Measurements from ENCODE around the gene RGS6. TPM values are rescaled to one million over a fixed set of nuclear protein-coding genes. Genes with fewer than 3 reads are reported as not detected.

Gene RGS6
- total RNA-seq, 6 donors from 2014 or later = 0.83 to 12.9 (median 2.2) TPM; not detected in 1

DNA sequence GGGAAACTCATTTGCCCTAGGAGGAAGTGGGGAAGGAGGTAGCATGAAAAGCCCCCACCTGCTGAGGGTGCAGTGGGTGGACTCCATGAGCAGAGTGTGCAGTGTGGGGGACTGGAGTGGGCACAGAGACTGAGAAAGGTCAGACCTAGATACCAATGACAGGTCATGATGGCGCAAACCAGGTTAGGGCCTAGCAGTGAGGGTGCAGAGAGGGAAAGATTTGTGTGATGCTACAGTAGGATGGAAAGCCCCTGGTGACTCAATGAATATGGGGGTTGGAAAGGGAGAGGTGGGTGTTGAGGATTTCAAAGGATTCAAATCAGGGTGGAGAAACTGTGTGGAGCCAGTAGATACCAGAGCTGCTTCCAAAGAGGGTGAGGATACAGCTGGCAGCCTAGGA is 642.5 kb downstream of the RGS6 start:
- DNase-seq (no peak), ATAC-seq (ENCODE audit: low FRiP score in 2 of 2) (no peak)
- Histone ChIP-seq H3K4me3 (no peak overlapping the region), H3K36me3 (no peaks in the 10 kb centered on the region), H3K9me3 (no peaks in the 10 kb centered on the region), H3K4me1 (no peaks in the 10 kb centered on the region), H3K27ac (no peak overlapping the region), H3K27me3 (no peaks in the 10 kb centered on the region)
- no peak for TF ChIP-seq POLR2A (IDR thresholded peaks at IDR 0.05)
- no peak for TF ChIP-seq EP300 (IDR thresholded peaks at IDR 0.05)
- TF ChIP-seq, protein P1, sequence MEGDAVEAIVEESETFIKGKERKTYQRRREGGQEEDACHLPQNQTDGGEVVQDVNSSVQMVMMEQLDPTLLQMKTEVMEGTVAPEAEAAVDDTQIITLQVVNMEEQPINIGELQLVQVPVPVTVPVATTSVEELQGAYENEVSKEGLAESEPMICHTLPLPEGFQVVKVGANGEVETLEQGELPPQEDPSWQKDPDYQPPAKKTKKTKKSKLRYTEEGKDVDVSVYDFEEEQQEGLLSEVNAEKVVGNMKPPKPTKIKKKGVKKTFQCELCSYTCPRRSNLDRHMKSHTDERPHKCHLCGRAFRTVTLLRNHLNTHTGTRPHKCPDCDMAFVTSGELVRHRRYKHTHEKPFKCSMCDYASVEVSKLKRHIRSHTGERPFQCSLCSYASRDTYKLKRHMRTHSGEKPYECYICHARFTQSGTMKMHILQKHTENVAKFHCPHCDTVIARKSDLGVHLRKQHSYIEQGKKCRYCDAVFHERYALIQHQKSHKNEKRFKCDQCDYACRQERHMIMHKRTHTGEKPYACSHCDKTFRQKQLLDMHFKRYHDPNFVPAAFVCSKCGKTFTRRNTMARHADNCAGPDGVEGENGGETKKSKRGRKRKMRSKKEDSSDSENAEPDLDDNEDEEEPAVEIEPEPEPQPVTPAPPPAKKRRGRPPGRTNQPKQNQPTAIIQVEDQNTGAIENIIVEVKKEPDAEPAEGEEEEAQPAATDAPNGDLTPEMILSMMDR (IDR thresholded peaks at IDR 0.05) = no peak
- WGBS, 2 donors = 89 to 100% methylated on average over 1 of the region's 1 CpG

DNA sequence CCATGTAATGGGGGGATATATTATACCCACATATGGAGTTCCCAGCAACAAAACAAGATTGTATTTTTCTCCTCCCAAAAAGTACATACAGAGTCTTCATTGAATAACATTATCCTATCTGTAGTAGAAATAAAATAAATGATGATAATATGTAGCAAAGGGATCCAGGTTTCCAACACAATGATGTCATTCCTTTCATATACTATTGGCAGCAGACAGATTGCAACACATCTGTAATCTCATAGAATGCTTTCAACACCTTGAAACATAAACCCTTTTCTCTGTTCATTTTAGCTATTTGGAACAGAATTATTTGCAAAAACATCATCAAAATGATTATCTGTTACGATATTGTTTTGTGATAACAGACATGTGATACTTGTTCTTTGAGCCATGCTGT is 644.0 kb downstream of the RGS6 start:
- no peaks in the 10 kb centered on the region for H3K9me3 ChIP-seq
- ATAC-seq (ENCODE audit: low FRiP score in 2 of 2) (no peak), DNase-seq (no peak)
- no peaks in the 10 kb centered on the region for H3K36me3 ChIP-seq
- H3K4me3 ChIP-seq = no peak overlapping the region
- TF ChIP-seq POLR2A (IDR thresholded peaks at IDR 0.05) (no peak), POLR2AphosphoS5 (IDR thresholded peaks at IDR 0.05) (no peak), EP300 (IDR thresholded peaks at IDR 0.05) (no peak)
- TF ChIP-seq, protein P1 (IDR thresholded peaks at IDR 0.05) = no peak
- WGBS, 2 donors = 86 to 90% methylated on average over 1 of the region's 1 CpG
- no peaks in the 10 kb centered on the region for H3K4me1 ChIP-seq
- H3K27ac ChIP-seq = no peak overlapping the region
- no peaks in the 10 kb centered on the region for H3K27me3 ChIP-seq

DNA sequence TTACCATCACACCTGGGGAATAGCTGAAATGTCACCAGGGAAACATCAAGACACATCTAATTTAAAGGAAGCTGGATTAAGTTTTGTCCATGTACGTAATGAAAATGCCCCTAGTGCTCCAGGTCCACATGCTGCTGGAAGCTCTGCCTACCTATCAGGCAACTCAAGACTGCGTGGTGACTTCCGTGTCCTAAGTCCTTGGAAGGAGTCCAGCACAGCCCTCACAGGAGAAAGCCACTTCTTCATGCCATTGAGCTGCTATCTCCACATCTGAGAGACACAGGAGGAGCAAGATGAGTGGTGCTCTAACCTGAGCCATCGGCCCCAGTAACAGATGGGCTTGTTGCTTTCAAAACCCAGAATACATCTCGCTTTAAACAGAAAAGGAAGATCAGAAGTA is 645.3 kb downstream of the RGS6 start:
- H3K4me1 ChIP-seq = no peaks in the 10 kb centered on the region
- H3K4me3 ChIP-seq = no peak overlapping the region
- no peak for DNase-seq
- no peaks in the 10 kb centered on the region for H3K27me3 ChIP-seq
- H3K9me3 ChIP-seq = no peaks in the 10 kb centered on the region
- no peak overlapping the region for H3K27ac ChIP-seq
- no peak for TF ChIP-seq EP300 (IDR thresholded peaks at IDR 0.05)
- TF ChIP-seq, protein P1 (IDR thresholded peaks at IDR 0.05) = no peak
- TF ChIP-seq POLR2A (IDR thresholded peaks at IDR 0.05) = no peak
- no peak for TF ChIP-seq POLR2AphosphoS5 (IDR thresholded peaks at IDR 0.05)
- ATAC-seq (ENCODE audit: low FRiP score in 2 of 2) = no peak
- WGBS, 2 donors = 63 to 67% methylated on average over 5 of the region's 5 CpGs
- no peaks in the 10 kb centered on the region for H3K36me3 ChIP-seq

DNA sequence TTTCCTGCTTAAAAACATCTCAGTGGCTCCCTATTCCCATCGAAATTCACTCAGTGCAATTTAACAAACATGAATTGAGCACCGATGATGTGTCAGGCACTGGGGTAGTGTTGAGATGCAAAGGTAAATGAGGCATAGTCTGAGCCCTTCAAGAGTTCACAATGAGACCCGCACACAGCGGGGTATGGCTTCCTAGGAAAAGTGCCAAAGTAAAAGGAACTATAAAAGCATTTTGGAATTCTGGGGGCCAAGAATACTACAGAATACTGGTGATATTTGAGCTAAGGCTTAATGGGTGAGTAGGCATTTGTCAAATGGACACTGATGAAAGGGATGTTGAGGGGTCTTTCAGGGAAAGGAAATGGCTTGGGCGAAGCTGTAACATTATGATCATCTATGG is 646.3 kb downstream of the RGS6 start:
- TF ChIP-seq, protein P1 (IDR thresholded peaks at IDR 0.05) = no peak
- TF ChIP-seq POLR2A (IDR thresholded peaks at IDR 0.05) = no peak
- no peak for TF ChIP-seq EP300 (IDR thresholded peaks at IDR 0.05)
- TF ChIP-seq POLR2AphosphoS5 (IDR thresholded peaks at IDR 0.05) = no peak
- H3K4me1 ChIP-seq = no peaks in the 10 kb centered on the region
- ATAC-seq (ENCODE audit: low FRiP score in 2 of 2) = no peak
- H3K36me3 ChIP-seq = no peaks in the 10 kb centered on the region
- H3K4me3 ChIP-seq = no peak overlapping the region
- 85 to 90% methylated on average over 5 of the region's 5 CpGs for WGBS, 2 donors
- no peak for DNase-seq
- H3K27me3 ChIP-seq = no peaks in the 10 kb centered on the region
- no peaks in the 10 kb centered on the region for H3K9me3 ChIP-seq
- no peak overlapping the region for H3K27ac ChIP-seq

DNA sequence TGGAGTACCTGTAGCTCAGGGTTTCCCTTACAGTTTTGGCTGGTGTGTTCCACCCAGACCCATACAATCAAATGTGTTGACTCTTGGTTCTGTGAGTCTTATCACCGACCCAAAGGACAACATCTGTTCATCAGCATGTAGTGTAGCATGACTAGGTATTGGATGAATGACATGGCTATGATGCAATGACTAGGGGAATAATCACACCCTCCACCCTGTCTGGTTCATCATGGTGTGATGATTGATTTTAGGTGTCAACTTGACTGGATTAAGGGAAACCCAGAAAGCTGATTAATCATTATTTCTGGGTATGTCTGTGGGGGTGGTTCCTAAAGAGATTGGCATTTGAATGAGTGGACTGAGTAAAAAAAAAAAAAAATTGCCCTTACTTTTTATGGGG is 650.4 kb downstream of the RGS6 start:
- TF ChIP-seq POLR2AphosphoS5 (IDR thresholded peaks at IDR 0.05) (no peak), EP300 (IDR thresholded peaks at IDR 0.05) (no peak), POLR2A (IDR thresholded peaks at IDR 0.05) (no peak)
- TF ChIP-seq, protein P1 (IDR thresholded peaks at IDR 0.05) = no peak
- Histone ChIP-seq H3K4me3 (no peak overlapping the region), H3K27ac (no peak overlapping the region), H3K4me1 (no peaks in the 10 kb centered on the region), H3K36me3 (no peaks in the 10 kb centered on the region), H3K27me3 (no peaks in the 10 kb centered on the region), H3K9me3 (no peaks in the 10 kb centered on the region)
- ATAC-seq (ENCODE audit: low FRiP score in 2 of 2) (no peak), DNase-seq (no peak)
- 84 to 100% methylated on average over 1 of the region's 1 CpG for WGBS, 2 donors
